Tibial nerve (tissue), 4 donors: ENCODE measurements around the gene CCNE1.

Experiments
- EP300 ChIP-seq, 2 donors: sonication (generic); formaldehyde crosslinking; IDR thresholded peaks; one replicate each; pipeline ENCODE4 v1.6.1; 2017; ENCODE audit warnings: antibody characterized with exemption in 2 of 2, mild to moderate bottlenecking in 1 of 2
- POLR2A ChIP-seq, 2 donors: fragments of 450-650 bp; IDR thresholded peaks; one replicate each; pipeline ENCODE4 v1.6.1; 2017; ENCODE audit warnings: antibody characterized with exemption in 2 of 2, mild to moderate bottlenecking in 2 of 2, moderate library complexity in 2 of 2
- TF ChIP-seq, protein P1 (sequence below), 5 experiments: fragments of 200-600 bp in 3 of 5; fragments of 450-650 bp in 2 of 5; sonication (generic) in 3 of 5; IDR thresholded peaks; one replicate each; pipeline ENCODE4 v1.5.1; 2016 to 2019; ENCODE audit warnings: antibody characterized with exemption in 5 of 5, mild to moderate bottlenecking in 3 of 5, moderate library complexity in 2 of 5

DNA sequence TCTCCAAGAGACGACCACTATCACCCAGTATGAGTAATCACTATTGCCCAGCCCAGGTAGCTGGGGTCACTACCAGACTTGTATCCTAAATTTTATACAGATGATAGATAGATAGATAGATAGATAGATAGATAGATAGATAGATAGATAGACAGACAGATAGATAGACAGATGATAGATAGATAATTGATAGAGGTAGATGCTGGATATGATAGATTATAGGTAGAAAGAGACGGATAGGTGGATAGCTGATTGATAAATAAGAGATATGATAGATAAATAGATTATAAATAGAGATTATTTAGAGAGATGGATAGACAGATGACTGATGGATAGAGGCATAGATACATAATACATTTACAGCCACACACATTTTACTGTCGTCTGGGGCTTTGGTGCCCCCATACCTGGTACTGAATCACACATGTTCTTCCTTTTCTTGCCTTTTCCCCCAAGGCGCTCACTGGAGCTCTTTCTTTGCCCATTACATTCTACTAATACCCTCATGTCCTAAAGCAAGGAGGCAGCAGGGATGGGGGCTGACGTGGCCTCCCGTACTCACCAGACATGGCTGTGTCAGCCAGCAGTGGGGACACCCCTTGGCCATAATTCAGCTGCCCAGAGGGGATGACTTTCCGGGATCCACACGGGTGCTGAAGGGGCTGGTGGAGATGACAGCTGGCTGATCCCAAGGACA is 44.6 kb upstream of the CCNE1 start:
- TF ChIP-seq EP300 (IDR thresholded peaks at IDR 0.05) (no peak), POLR2A (IDR thresholded peaks at IDR 0.05) (no peak)
- TF ChIP-seq, protein P1, sequence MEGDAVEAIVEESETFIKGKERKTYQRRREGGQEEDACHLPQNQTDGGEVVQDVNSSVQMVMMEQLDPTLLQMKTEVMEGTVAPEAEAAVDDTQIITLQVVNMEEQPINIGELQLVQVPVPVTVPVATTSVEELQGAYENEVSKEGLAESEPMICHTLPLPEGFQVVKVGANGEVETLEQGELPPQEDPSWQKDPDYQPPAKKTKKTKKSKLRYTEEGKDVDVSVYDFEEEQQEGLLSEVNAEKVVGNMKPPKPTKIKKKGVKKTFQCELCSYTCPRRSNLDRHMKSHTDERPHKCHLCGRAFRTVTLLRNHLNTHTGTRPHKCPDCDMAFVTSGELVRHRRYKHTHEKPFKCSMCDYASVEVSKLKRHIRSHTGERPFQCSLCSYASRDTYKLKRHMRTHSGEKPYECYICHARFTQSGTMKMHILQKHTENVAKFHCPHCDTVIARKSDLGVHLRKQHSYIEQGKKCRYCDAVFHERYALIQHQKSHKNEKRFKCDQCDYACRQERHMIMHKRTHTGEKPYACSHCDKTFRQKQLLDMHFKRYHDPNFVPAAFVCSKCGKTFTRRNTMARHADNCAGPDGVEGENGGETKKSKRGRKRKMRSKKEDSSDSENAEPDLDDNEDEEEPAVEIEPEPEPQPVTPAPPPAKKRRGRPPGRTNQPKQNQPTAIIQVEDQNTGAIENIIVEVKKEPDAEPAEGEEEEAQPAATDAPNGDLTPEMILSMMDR (IDR thresholded peaks at IDR 0.05) = no peak
